Neural cell (in vitro differentiated cells): ENCODE results near the gene CDYL. TPM values are rescaled to one million over a fixed set of nuclear protein-coding genes. Genes with fewer than 3 reads are reported as not detected.

Source experiments
- H2AFZ ChIP-seq: fragments of 200-600, 300-800 bp; sonication (generic), shearing (Covaris generic); 2 replicates; pipeline ENCODE4 v1.6.0; 2014; ENCODE audit warnings: low read depth, mild to moderate bottlenecking, antibody characterized with exemption, low read length, moderate library complexity
- H3F3A ChIP-seq: fragments of 200-600 bp; shearing (Covaris generic); 2 replicates; pipeline ENCODE4 v1.6.1; 2016; ENCODE audit warnings: mild to moderate bottlenecking, moderate library complexity, mixed read lengths, antibody characterized with exemption, low read length; ENCODE audit not compliant: insufficient read depth, poor library complexity, severe bottlenecking
- H3K27ac ChIP-seq: fragments of 200-600, 300-800 bp; sonication (generic), shearing (Covaris generic); 2 replicates; pipeline ENCODE4 v1.5.1; 2014; ENCODE audit warnings: mild to moderate bottlenecking, low read length, moderate library complexity
- H3K27me3 ChIP-seq: fragments of 300-800, 200-600 bp; sonication (generic), shearing (Covaris generic); 2 replicates; pipeline ENCODE4 v1.6.0; 2014; ENCODE audit warnings: mild to moderate bottlenecking, low read depth, low read length, moderate library complexity; ENCODE audit not compliant: insufficient read depth
- H3K36me3 ChIP-seq: fragments of 300-800, 200-600 bp; sonication (generic), shearing (Covaris generic); 2 replicates; pipeline ENCODE4 v1.5.1; 2014; ENCODE audit warnings: mild to moderate bottlenecking, antibody characterized with exemption, low read length, moderate library complexity; ENCODE audit not compliant: insufficient read depth
- H3K4me2 ChIP-seq: fragments of 300-800, 200-600 bp; sonication (generic), shearing (Covaris generic); 2 replicates; pipeline ENCODE4 v1.6.0; 2014; ENCODE audit warnings: mild to moderate bottlenecking, low read length
- H3K4me3 ChIP-seq: fragments of 300-800, 200-600 bp; sonication (generic), shearing (Covaris generic); 2 replicates; pipeline ENCODE4 v1.5.1; 2014; ENCODE audit warnings: mild to moderate bottlenecking, low read length, moderate library complexity
- H3K79me2 ChIP-seq: fragments of 200-600 bp; shearing (Covaris generic); replicated peaks from 2 replicates; pipeline ENCODE4 v1.6.0; 2014; ENCODE audit warnings: mild to moderate bottlenecking, low read length, moderate library complexity; ENCODE audit not compliant: insufficient read depth
- H3K9ac ChIP-seq: fragments of 300-800, 200-600 bp; sonication (generic), shearing (Covaris generic); 2 replicates; pipeline ENCODE4 v1.6.1; 2016; ENCODE audit warnings: mild to moderate bottlenecking, low read length, mixed read lengths
- H3K9me2 ChIP-seq: fragments of 200-600 bp; shearing (Covaris generic); 2 replicates; pipeline ENCODE4 v1.6.1; 2016; ENCODE audit warnings: mild to moderate bottlenecking, low read length, mixed read lengths; ENCODE audit not compliant: insufficient read depth
- H3K9me3 ChIP-seq: fragments of 200-600, 300-800 bp; sonication (generic), shearing (Covaris generic); 2 replicates; pipeline ENCODE4 v1.6.1; 2016; ENCODE audit warnings: mild to moderate bottlenecking, mixed run types, low read length, moderate library complexity, mixed read lengths
- H4K20me1 ChIP-seq: fragments of 200-600 bp; shearing (Covaris generic); 2 replicates; pipeline ENCODE4 v1.6.1; 2016; ENCODE audit warnings: mild to moderate bottlenecking, mixed run types; ENCODE audit not compliant: insufficient read depth
- EP300 ChIP-seq: fragments of 450-650 bp; conservative IDR thresholded peaks from 2 replicates; pipeline ENCODE4 v1.6.1; 2014; ENCODE audit warnings: antibody characterized with exemption, mild to moderate bottlenecking, moderate library complexity; ENCODE audit not compliant: poor library complexity, severe bottlenecking
- EZH2 ChIP-seq: fragments of 200-600, 300-800 bp; shearing (Covaris generic), sonication (generic); IDR thresholded peaks from 2 replicates; pipeline ENCODE4 v1.6.1; 2014; ENCODE audit warnings: antibody characterized with exemption, low read length, borderline replicate concordance, mild to moderate bottlenecking; ENCODE audit not compliant: insufficient read depth, poor library complexity, severe bottlenecking
- MXI1 ChIP-seq: fragments of 450-650 bp; conservative IDR thresholded peaks from 2 replicates; pipeline ENCODE4 v1.6.1; 2014; ENCODE audit warnings: antibody characterized with exemption, mild to moderate bottlenecking; ENCODE audit not compliant: poor library complexity, severe bottlenecking
- POLR2AphosphoS5 ChIP-seq: IDR thresholded peaks from 2 replicates; pipeline ENCODE4 v1.6.1; 2012
- RAD21 ChIP-seq: fragments of 450-650 bp; conservative IDR thresholded peaks from 2 replicates; pipeline ENCODE4 v1.6.1; 2014; ENCODE audit warnings: antibody characterized with exemption, mild to moderate bottlenecking, moderate library complexity
- SMC3 ChIP-seq: fragments of 450-650 bp; conservative IDR thresholded peaks from 2 replicates; pipeline ENCODE4 v1.6.1; 2014; ENCODE audit warnings: antibody characterized with exemption, mild to moderate bottlenecking, moderate library complexity; ENCODE audit not compliant: poor library complexity
- TAF1 ChIP-seq: IDR thresholded peaks from 2 replicates; pipeline ENCODE4 v1.6.1; 2012; ENCODE audit warnings: low read depth
- polyA plus RNA-seq: library from polyadenylated mRNA; depleted of rRNA; stranded (reverse); fragments of >200 nt; gene quantifications from 2 replicates; pipeline ENCODE4 v1.2.3, GENCODE V29; 2014
- TF ChIP-seq, protein P1 (sequence below): fragments of 450-650 bp; IDR thresholded peaks from 2 replicates; pipeline ENCODE4 v1.5.1; 2014; ENCODE audit warnings: antibody characterized with exemption, mild to moderate bottlenecking, moderate library complexity; ENCODE audit not compliant: poor library complexity, severe bottlenecking
- TF ChIP-seq, protein P2 (sequence below): IDR thresholded peaks from 2 replicates; pipeline ENCODE4 v1.6.1; 2012; ENCODE audit warnings: borderline replicate concordance

Gene CDYL
- polyA plus RNA-seq, 1 donor from 2014 or later: 5.2 TPM

GRCh38 chr6:4964675-4965561 is 188.7 kb downstream of the CDYL start:
- Histone ChIP-seq H3K27ac (no peak overlapping the region), H3F3A (no peaks in the 10 kb centered on the region), H3K27me3 (no peaks in the 10 kb centered on the region), H4K20me1 (no peaks in the 10 kb centered on the region), H3K9me2 (no peaks in the 10 kb centered on the region), H3K4me2 (no peak overlapping the region), H3K4me3 (no peak overlapping the region), H2AFZ (no peak overlapping the region), H3K9me3 (no peaks in the 10 kb centered on the region), H3K36me3 (no peaks in the 10 kb centered on the region), H3K9ac (no peak overlapping the region), H3K79me2 (no peaks in the 10 kb centered on the region)
- TF ChIP-seq POLR2AphosphoS5: no peak
- no peak for TF ChIP-seq EZH2
- TF ChIP-seq, protein P1, sequence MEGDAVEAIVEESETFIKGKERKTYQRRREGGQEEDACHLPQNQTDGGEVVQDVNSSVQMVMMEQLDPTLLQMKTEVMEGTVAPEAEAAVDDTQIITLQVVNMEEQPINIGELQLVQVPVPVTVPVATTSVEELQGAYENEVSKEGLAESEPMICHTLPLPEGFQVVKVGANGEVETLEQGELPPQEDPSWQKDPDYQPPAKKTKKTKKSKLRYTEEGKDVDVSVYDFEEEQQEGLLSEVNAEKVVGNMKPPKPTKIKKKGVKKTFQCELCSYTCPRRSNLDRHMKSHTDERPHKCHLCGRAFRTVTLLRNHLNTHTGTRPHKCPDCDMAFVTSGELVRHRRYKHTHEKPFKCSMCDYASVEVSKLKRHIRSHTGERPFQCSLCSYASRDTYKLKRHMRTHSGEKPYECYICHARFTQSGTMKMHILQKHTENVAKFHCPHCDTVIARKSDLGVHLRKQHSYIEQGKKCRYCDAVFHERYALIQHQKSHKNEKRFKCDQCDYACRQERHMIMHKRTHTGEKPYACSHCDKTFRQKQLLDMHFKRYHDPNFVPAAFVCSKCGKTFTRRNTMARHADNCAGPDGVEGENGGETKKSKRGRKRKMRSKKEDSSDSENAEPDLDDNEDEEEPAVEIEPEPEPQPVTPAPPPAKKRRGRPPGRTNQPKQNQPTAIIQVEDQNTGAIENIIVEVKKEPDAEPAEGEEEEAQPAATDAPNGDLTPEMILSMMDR: no peak
- TF ChIP-seq SMC3: no peak
- no peak for TF ChIP-seq MXI1
- no peak for TF ChIP-seq RAD21
- TF ChIP-seq TAF1: no peak
- no peak for TF ChIP-seq EP300
- TF ChIP-seq, protein P2, sequence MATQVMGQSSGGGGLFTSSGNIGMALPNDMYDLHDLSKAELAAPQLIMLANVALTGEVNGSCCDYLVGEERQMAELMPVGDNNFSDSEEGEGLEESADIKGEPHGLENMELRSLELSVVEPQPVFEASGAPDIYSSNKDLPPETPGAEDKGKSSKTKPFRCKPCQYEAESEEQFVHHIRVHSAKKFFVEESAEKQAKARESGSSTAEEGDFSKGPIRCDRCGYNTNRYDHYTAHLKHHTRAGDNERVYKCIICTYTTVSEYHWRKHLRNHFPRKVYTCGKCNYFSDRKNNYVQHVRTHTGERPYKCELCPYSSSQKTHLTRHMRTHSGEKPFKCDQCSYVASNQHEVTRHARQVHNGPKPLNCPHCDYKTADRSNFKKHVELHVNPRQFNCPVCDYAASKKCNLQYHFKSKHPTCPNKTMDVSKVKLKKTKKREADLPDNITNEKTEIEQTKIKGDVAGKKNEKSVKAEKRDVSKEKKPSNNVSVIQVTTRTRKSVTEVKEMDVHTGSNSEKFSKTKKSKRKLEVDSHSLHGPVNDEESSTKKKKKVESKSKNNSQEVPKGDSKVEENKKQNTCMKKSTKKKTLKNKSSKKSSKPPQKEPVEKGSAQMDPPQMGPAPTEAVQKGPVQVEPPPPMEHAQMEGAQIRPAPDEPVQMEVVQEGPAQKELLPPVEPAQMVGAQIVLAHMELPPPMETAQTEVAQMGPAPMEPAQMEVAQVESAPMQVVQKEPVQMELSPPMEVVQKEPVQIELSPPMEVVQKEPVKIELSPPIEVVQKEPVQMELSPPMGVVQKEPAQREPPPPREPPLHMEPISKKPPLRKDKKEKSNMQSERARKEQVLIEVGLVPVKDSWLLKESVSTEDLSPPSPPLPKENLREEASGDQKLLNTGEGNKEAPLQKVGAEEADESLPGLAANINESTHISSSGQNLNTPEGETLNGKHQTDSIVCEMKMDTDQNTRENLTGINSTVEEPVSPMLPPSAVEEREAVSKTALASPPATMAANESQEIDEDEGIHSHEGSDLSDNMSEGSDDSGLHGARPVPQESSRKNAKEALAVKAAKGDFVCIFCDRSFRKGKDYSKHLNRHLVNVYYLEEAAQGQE: no peak

- Histone ChIP-seq H3K79me2 (no peaks in the 10 kb centered on the region), H3K4me3 (no peak overlapping the region), H4K20me1 (no peaks in the 10 kb centered on the region), H3K36me3 (no peaks in the 10 kb centered on the region), H3K9ac (no peak overlapping the region), H3K27me3 (no peaks in the 10 kb centered on the region), H3K27ac (no peak overlapping the region), H3K9me3 (no peaks in the 10 kb centered on the region), H3K4me2 (no peak overlapping the region), H2AFZ (no peak overlapping the region), H3F3A (no peaks in the 10 kb centered on the region), H3K9me2 (no peaks in the 10 kb centered on the region)
- TF ChIP-seq POLR2AphosphoS5 (no peak), EP300 (no peak), TAF1 (no peak), EZH2 (no peak), MXI1 (no peak), SMC3 (no peak), RAD21 (no peak)
- TF ChIP-seq, protein P1: no peak
- TF ChIP-seq, protein P2: no peak
Measured at GRCh38 chr6:4965562-4966389, 189.6 kb downstream of the CDYL start.
